ENCODE data around the gene CDH13.

The CDH13 gene

GRCh38 chr16:83813823-83814658 is 1187.3 kb downstream of the CDH13 start:
- FAIRE-seq: no peak
- peak; percentile 46 for DNase-seq (ENCODE audit: low spot score)

- no peak for DNase-seq (ENCODE audit: low spot score)
- no peak for FAIRE-seq
Measured at GRCh38 chr16:83814659-83814985, 1187.9 kb downstream of the CDH13 start.

- no peak for DNase-seq (ENCODE audit: low spot score)
- FAIRE-seq: no peak
Measured at GRCh38 chr16:83817022-83817421, 1190.3 kb downstream of the CDH13 start.

GRCh38 chr16:83818276-83818675 is 1191.5 kb downstream of the CDH13 start:
- FAIRE-seq (no peak), DNase-seq (ENCODE audit: low spot score) (no peak)

GRCh38 chr16:83819361-83819760 is 1192.6 kb downstream of the CDH13 start:
- FAIRE-seq (no peak), DNase-seq (ENCODE audit: low spot score) (no peak)

GRCh38 chr16:83826146-83826913 is 1199.6 kb downstream of the CDH13 start:
- DNase-seq (ENCODE audit: low spot score) (peak; percentile 85), FAIRE-seq (no peak)

GRCh38 chr16:83830091-83830768 is 1203.5 kb downstream of the CDH13 start:
- DNase-seq (ENCODE audit: low spot score) (no peak), FAIRE-seq (no peak)

GRCh38 chr16:83830769-83831455 is 1204.1 kb downstream of the CDH13 start:
- FAIRE-seq (no peak), DNase-seq (ENCODE audit: low spot score) (no peak)

GRCh38 chr16:83831456-83831987 is 1204.8 kb downstream of the CDH13 start:
- FAIRE-seq: no peak
- no peak for DNase-seq (ENCODE audit: low spot score)

- FAIRE-seq (no peak), DNase-seq (ENCODE audit: low spot score) (no peak)
Measured at GRCh38 chr16:83833921-83834320, 1207.2 kb downstream of the CDH13 start.

- peak; percentile 56 for DNase-seq (ENCODE audit: low spot score)
- no peak for FAIRE-seq
Measured at GRCh38 chr16:83835586-83836566, 1209.1 kb downstream of the CDH13 start.

GRCh38 chr16:83837566-83837965 is 1210.8 kb downstream of the CDH13 start:
- DNase-seq (ENCODE audit: low spot score) (no peak), FAIRE-seq (no peak)

- DNase-seq (ENCODE audit: low spot score) (no peak), FAIRE-seq (no peak)
Measured at GRCh38 chr16:83838151-83838550, 1211.4 kb downstream of the CDH13 start.

- DNase-seq (ENCODE audit: low spot score) (no peak), FAIRE-seq (no peak)
Measured at GRCh38 chr16:83839561-83839960, 1212.8 kb downstream of the CDH13 start.

- DNase-seq (ENCODE audit: low spot score): no peak
- FAIRE-seq: no peak
Measured at GRCh38 chr16:83840060-83840617, 1213.4 kb downstream of the CDH13 start.

- DNase-seq (ENCODE audit: low spot score): no peak
- no peak for FAIRE-seq
Measured at GRCh38 chr16:83842291-83842690, 1215.5 kb downstream of the CDH13 start.

- DNase-seq (ENCODE audit: low spot score) (no peak), FAIRE-seq (no peak)
Measured at GRCh38 chr16:83842756-83843507, 1216.2 kb downstream of the CDH13 start.

- FAIRE-seq (no peak), DNase-seq (ENCODE audit: low spot score) (no peak)
Measured at GRCh38 chr16:83843657-83844056, 1216.9 kb downstream of the CDH13 start.

- DNase-seq (ENCODE audit: low spot score) (no peak), FAIRE-seq (no peak)
Measured at GRCh38 chr16:83845263-83845662, 1218.5 kb downstream of the CDH13 start.

All from urothelium cell line (cell line).